ENCODE data around the gene CDH22.

DNA sequence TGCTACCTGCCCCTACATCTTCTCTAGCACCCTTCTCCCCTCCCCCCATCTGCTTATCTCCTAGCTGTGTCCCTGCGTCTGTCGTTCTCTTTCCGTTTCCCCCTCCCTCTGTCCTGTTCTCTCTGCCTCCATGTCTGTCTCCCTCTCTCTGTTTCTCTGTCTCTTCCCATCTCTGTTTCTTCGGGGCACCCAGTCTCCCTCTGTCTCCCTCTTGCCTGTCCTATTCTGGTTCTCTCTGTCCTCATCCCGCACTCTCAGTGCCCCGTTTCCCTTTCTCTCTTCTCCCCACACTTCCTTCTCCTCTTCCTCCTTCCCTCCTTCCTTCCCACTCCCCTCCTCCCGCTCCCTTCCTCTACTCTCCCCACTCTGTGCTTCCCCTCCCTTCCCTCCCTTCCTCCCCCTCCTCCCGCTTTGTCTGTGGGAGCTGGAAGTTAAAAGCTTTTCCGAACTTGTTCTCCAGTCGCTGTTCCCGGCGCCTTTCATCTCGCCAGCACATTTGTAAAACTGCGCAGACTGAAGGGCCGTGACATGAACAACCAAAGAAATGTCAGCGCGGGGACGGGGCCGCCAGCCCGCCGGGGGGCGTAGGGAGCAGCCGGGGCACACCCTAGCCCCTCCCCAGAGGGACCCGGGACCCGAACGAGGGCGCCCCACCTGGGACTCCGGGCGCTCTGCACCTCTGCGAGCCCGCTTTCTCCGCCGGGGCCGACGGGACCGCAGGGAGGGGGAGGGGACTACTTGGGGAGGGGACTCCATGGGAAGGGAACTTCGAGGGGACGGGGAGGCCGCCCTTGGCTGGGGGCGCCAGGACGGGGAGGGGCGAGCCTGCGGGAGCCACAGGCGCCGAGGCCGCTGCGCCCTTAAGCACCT lies 4.0 kb upstream of the CDH22 start:
- no peak for TF ChIP-seq POLR2A (IDR thresholded peaks at IDR 0.05)
- TF ChIP-seq, protein P1, sequence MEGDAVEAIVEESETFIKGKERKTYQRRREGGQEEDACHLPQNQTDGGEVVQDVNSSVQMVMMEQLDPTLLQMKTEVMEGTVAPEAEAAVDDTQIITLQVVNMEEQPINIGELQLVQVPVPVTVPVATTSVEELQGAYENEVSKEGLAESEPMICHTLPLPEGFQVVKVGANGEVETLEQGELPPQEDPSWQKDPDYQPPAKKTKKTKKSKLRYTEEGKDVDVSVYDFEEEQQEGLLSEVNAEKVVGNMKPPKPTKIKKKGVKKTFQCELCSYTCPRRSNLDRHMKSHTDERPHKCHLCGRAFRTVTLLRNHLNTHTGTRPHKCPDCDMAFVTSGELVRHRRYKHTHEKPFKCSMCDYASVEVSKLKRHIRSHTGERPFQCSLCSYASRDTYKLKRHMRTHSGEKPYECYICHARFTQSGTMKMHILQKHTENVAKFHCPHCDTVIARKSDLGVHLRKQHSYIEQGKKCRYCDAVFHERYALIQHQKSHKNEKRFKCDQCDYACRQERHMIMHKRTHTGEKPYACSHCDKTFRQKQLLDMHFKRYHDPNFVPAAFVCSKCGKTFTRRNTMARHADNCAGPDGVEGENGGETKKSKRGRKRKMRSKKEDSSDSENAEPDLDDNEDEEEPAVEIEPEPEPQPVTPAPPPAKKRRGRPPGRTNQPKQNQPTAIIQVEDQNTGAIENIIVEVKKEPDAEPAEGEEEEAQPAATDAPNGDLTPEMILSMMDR (IDR thresholded peaks at IDR 0.05 in 8 of 11, conservative IDR thresholded peaks at IDR 0.05 in 3 of 11): no peak

All from spleen (tissue), 7 donors.